HG03354 (cell line): Measurements from ENCODE around the gene LACRT.

Experiments used
- ATAC-seq: cut with Tn5 transposase; IDR thresholded peaks from one replicate; pipeline ENCODE4 v1.9.1; 2021; ENCODE audit warnings: mild to moderate bottlenecking; ENCODE audit not compliant: unreplicated experiment, poor library complexity, severe bottlenecking

The LACRT gene

GRCh38 chr12:54634795-54635194 lies at the start of gene LACRT:
Gene LACRT (minus strand): TSS chr12:54634895. CDS start chr12:54634841, 54 bp downstream.
- no peak for ATAC-seq

GRCh38 chr12:54683398-54683797 lies 48.7 kb upstream of the LACRT start:
- no peak for ATAC-seq

- ATAC-seq: no peak
These were observed 48.0 kb upstream of the LACRT start for GRCh38 chr12:54682674-54683073.

- peak; percentile 76 for ATAC-seq
These were observed 45.7 kb upstream of the LACRT start for GRCh38 chr12:54680374-54680773.

GRCh38 chr12:54678131-54678530 lies 43.4 kb upstream of the LACRT start:
- no peak for ATAC-seq

- no peak for ATAC-seq
These were observed 33.2 kb upstream of the LACRT start for GRCh38 chr12:54667945-54668344.

- ATAC-seq: no peak
These were observed 31.3 kb upstream of the LACRT start for GRCh38 chr12:54666008-54666407.

GRCh38 chr12:54665022-54665635 lies 30.4 kb upstream of the LACRT start:
- ATAC-seq: peak; percentile 84

- no peak for ATAC-seq
These were observed 28.9 kb upstream of the LACRT start for GRCh38 chr12:54663603-54664002.

- no peak for ATAC-seq
These were observed 27.3 kb upstream of the LACRT start for GRCh38 chr12:54662026-54662425.

GRCh38 chr12:54661048-54661447 lies 26.4 kb upstream of the LACRT start:
- no peak for ATAC-seq

GRCh38 chr12:54660320-54660962 lies 25.7 kb upstream of the LACRT start:
- no peak for ATAC-seq

- ATAC-seq: peak; percentile 84
These were observed 23.9 kb upstream of the LACRT start for GRCh38 chr12:54658306-54659264.

- no peak for ATAC-seq
These were observed 22.5 kb upstream of the LACRT start for GRCh38 chr12:54657105-54657607.

GRCh38 chr12:54654926-54655325 lies 20.2 kb upstream of the LACRT start:
- no peak for ATAC-seq

- ATAC-seq: no peak
These were observed 18.3 kb upstream of the LACRT start for GRCh38 chr12:54653025-54653424.

- no peak for ATAC-seq
These were observed 16.2 kb upstream of the LACRT start for GRCh38 chr12:54650889-54651288.

- no peak for ATAC-seq
These were observed 15.7 kb upstream of the LACRT start for GRCh38 chr12:54650409-54650808.

GRCh38 chr12:54649825-54650224 lies 15.1 kb upstream of the LACRT start:
- ATAC-seq: no peak

- no peak for ATAC-seq
These were observed 13.6 kb upstream of the LACRT start, which contains the start of gene DCD for GRCh38 chr12:54648265-54648664. Gene DCD (minus strand): TSS chr12:54648365. CDS start chr12:54648303, 62 bp downstream.
